Measurements from ENCODE around the gene RGS4. TPM values are rescaled to one million over a fixed set of nuclear protein-coding genes. Genes with fewer than 3 reads are reported as not detected.

Gene RGS4
- total RNA-seq, 1 experiment from 2014 or later: not detected

- H4K91ac ChIP-seq (ENCODE audit: insufficient read length, low read depth, low read length): no peak overlapping the region
- Mint-ChIP-seq H3K4me1 (no peaks in the 10 kb centered on the region), H3K9me3 (no peaks in the 10 kb centered on the region), H3K27ac (no peak overlapping the region), H3K36me3 (ENCODE audit: insufficient read depth in 1 of 3, low read depth in 3 of 3) (no peaks in the 10 kb centered on the region), H3K27me3 (ENCODE audit: low read depth) (no peaks in the 10 kb centered on the region; the same call in 1 of the 2 replicates), H3K4me3 (no peak overlapping the region)
- no peak overlapping the region for H2AK5ac ChIP-seq (ENCODE audit: insufficient read length, low read length)
- H3K9me3 ChIP-seq (ENCODE audit: control insufficient read depth, low read depth, low read length): no peaks in the 10 kb centered on the region
- no peaks in the 10 kb centered on the region for H3K4me1 ChIP-seq (ENCODE audit: insufficient read depth, low read length)
- H3K56ac ChIP-seq (ENCODE audit: insufficient read length, low read depth, low read length): no peak overlapping the region
- no peak overlapping the region for H3K23ac ChIP-seq (ENCODE audit: insufficient read length, low read depth, low read length)
- WGBS (ENCODE audit: extremely low coverage, insufficient read length, low lambda C conversion rate): no CpG with 5 or more reads among the region's 5 CpGs
- no peak overlapping the region for H2BK12ac ChIP-seq (ENCODE audit: insufficient read length, low read depth, low read length)
- no peak overlapping the region for H2BK15ac ChIP-seq (ENCODE audit: low read depth, low read length)
- H3K18ac ChIP-seq (ENCODE audit: insufficient read length, low read depth, low read length): no peak overlapping the region
- no peak overlapping the region for H2BK5ac ChIP-seq (ENCODE audit: insufficient read length, low read length)
- no peaks in the 10 kb centered on the region for H3K79me2 ChIP-seq (ENCODE audit: insufficient read depth, low read length)
- H3K79me1 ChIP-seq (ENCODE audit: insufficient read depth, low read depth, low read length, poor library complexity, severe bottlenecking): no peaks in the 10 kb centered on the region
- no peak for DNase-seq
- H3K23me2 ChIP-seq (ENCODE audit: insufficient read length, low read depth, low read length, poor library complexity, severe bottlenecking): no peaks in the 10 kb centered on the region
- H3K4ac ChIP-seq (ENCODE audit: low read depth, low read length): no peak overlapping the region
- H2AFZ ChIP-seq (ENCODE audit: low read length): no peak overlapping the region
- H3K14ac ChIP-seq (ENCODE audit: insufficient read depth, low read length): no peak overlapping the region
- H4K5ac ChIP-seq (ENCODE audit: insufficient read length, low read depth, low read length): no peak overlapping the region
- H3K9ac ChIP-seq (ENCODE audit: extremely low read depth, insufficient read length, low read length): no peak overlapping the region
- H2BK20ac ChIP-seq (ENCODE audit: low read depth, low read length, poor library complexity, severe bottlenecking): no peak overlapping the region
- no peak overlapping the region for H4K8ac ChIP-seq (replicated peaks; ENCODE audit: insufficient read length, low read depth, low read length)
- no peaks in the 10 kb centered on the region for H3K27me3 ChIP-seq (ENCODE audit: insufficient read depth, low read length)
- no peak overlapping the region for H2BK120ac ChIP-seq (ENCODE audit: low read depth, low read length, poor library complexity, severe bottlenecking)
- H4K20me1 ChIP-seq (ENCODE audit: control insufficient read depth, insufficient read depth, insufficient read length): no peaks in the 10 kb centered on the region
- no peak overlapping the region for H3K27ac ChIP-seq (ENCODE audit: insufficient read length, low read depth, low read length)
- TF ChIP-seq CTCF (conservative IDR thresholded peaks at IDR 0.05): no peak
- H3K4me2 ChIP-seq (ENCODE audit: insufficient read depth, insufficient read length, low read length): no peak overlapping the region
- H3T11ph ChIP-seq (ENCODE audit: low read length): no peak overlapping the region
Measured at GRCh38 chr1:163048869-163049268, 20.3 kb upstream of the RGS4 start.
